Endothelial cell (in vitro differentiated cells): ENCODE data around the gene MICAL1. TPM values are rescaled to one million over a fixed set of nuclear protein-coding genes. Genes with fewer than 3 reads are reported as not detected.

Source experiments
- DNase-seq: peaks from one replicate; pipeline ENCODE4 v3.0.0; 2021; ENCODE audit warnings: low spot score
- H3K27ac Mint-ChIP-seq: one replicate; pipeline ENCODE4 v1.8.0; 2021; ENCODE audit warnings: mixed read lengths, inconsistent platforms; ENCODE audit not compliant: unreplicated experiment
- H3K27me3 Mint-ChIP-seq: one replicate; pipeline ENCODE4 v1.8.0; 2021; ENCODE audit warnings: mild to moderate bottlenecking, moderate library complexity, mixed read lengths, inconsistent platforms; ENCODE audit not compliant: unreplicated experiment
- H3K36me3 Mint-ChIP-seq: one replicate; pipeline ENCODE4 v1.8.0; 2021; ENCODE audit warnings: mild to moderate bottlenecking, low read depth, mixed read lengths, inconsistent platforms; ENCODE audit not compliant: unreplicated experiment
- H3K4me1 Mint-ChIP-seq: one replicate; pipeline ENCODE4 v1.8.0; 2021; ENCODE audit warnings: mild to moderate bottlenecking, mixed read lengths, inconsistent platforms; ENCODE audit not compliant: unreplicated experiment
- H3K4me3 Mint-ChIP-seq: one replicate; pipeline ENCODE4 v1.8.0; 2021; ENCODE audit warnings: mild to moderate bottlenecking, mixed read lengths, inconsistent platforms; ENCODE audit not compliant: unreplicated experiment
- H3K9me3 Mint-ChIP-seq: one replicate; pipeline ENCODE4 v1.8.0; 2021; ENCODE audit warnings: mixed read lengths, inconsistent platforms; ENCODE audit not compliant: unreplicated experiment
- total RNA-seq: library from RNA; stranded (reverse); fragmentation: NEBNext Ultra II Directional; extraction: Animal tissue kit (Norgen Biotek cat#: 25700); gene quantifications from one replicate; pipeline ENCODE4 v1.2.1, GENCODE V29; 2021; ENCODE audit not compliant: unreplicated experiment
- TF ChIP-seq, protein P1 (sequence below): fragments of 200-600 bp; sonication (generic); IDR thresholded peaks from one replicate; pipeline ENCODE4 v1.5.0; 2021; ENCODE audit warnings: antibody characterized with exemption; ENCODE audit not compliant: unreplicated experiment

Gene MICAL1
- total RNA-seq, 1 donor from 2014 or later: 19.9 TPM

- no peak overlapping the region for H3K27ac Mint-ChIP-seq
- no peaks in the 10 kb centered on the region for H3K4me1 Mint-ChIP-seq
- no peaks in the 10 kb centered on the region for H3K27me3 Mint-ChIP-seq
- TF ChIP-seq, protein P1, sequence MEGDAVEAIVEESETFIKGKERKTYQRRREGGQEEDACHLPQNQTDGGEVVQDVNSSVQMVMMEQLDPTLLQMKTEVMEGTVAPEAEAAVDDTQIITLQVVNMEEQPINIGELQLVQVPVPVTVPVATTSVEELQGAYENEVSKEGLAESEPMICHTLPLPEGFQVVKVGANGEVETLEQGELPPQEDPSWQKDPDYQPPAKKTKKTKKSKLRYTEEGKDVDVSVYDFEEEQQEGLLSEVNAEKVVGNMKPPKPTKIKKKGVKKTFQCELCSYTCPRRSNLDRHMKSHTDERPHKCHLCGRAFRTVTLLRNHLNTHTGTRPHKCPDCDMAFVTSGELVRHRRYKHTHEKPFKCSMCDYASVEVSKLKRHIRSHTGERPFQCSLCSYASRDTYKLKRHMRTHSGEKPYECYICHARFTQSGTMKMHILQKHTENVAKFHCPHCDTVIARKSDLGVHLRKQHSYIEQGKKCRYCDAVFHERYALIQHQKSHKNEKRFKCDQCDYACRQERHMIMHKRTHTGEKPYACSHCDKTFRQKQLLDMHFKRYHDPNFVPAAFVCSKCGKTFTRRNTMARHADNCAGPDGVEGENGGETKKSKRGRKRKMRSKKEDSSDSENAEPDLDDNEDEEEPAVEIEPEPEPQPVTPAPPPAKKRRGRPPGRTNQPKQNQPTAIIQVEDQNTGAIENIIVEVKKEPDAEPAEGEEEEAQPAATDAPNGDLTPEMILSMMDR: no peak
- H3K4me3 Mint-ChIP-seq: no peak overlapping the region
- no peaks in the 10 kb centered on the region for H3K9me3 Mint-ChIP-seq
- no peak for DNase-seq
- no peaks in the 10 kb centered on the region for H3K36me3 Mint-ChIP-seq
These were observed 49.4 kb downstream of the MICAL1 start for GRCh38 chr6:109406196-109406595.

DNA sequence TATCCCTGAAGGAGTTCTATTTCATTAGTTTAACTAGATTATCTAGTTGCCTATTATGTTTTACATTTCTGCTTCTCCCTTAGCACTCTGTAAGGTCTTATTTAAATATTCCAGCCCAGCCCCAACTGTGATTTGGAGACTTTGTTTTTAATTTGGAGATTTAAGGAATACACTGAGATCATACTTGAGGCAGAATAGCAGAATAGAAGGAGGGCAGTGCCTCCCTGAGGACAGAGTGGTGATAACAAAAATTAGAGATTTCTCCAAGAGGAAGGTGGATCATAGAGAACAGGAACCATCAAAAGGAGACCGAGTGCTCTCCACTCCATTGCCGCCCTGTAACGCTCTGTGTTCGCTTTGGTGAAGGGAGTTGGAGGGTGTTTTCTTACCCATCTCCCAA is 58.6 kb downstream of the MICAL1 start:
- no peaks in the 10 kb centered on the region for H3K27me3 Mint-ChIP-seq
- H3K27ac Mint-ChIP-seq: no peak overlapping the region
- TF ChIP-seq, protein P1: no peak
- H3K4me1 Mint-ChIP-seq: peaks cover 4% of the 10 kb centered on the region
- no peak for DNase-seq
- no peak overlapping the region for H3K4me3 Mint-ChIP-seq
- H3K9me3 Mint-ChIP-seq: no peaks in the 10 kb centered on the region
- no peaks in the 10 kb centered on the region for H3K36me3 Mint-ChIP-seq

GRCh38 chr6:109396046-109396718 is 59.4 kb downstream of the MICAL1 start:
- no peak for DNase-seq
- Mint-ChIP-seq H3K4me1 (peaks cover 4% of the 10 kb centered on the region), H3K27me3 (no peaks in the 10 kb centered on the region), H3K36me3 (no peaks in the 10 kb centered on the region), H3K4me3 (no peak overlapping the region), H3K27ac (no peak overlapping the region), H3K9me3 (no peaks in the 10 kb centered on the region)
- TF ChIP-seq, protein P1: no peak

Other genes starting within 250 kb of the MICAL1 start
- gene CD164, start 73.3 kb downstream of the MICAL1 start, total RNA-seq: 220 TPM
- 0.95 TPM for gene PPIL6, start 15.1 kb downstream of the MICAL1 start, total RNA-seq
- 8.8 TPM for gene SMPD2, start 15.0 kb downstream of the MICAL1 start, total RNA-seq
- 5.1 TPM for gene ZBTB24, start 27.4 kb upstream of the MICAL1 start, total RNA-seq
- 3.5 TPM for gene AK9, start 235.4 kb upstream of the MICAL1 start, total RNA-seq
- 9.2 TPM for gene FIG4, start 235.5 kb upstream of the MICAL1 start, total RNA-seq